Glutamatergic neuron (in vitro differentiated cells): ENCODE results near the gene TMEM164. TPM values are rescaled to one million over a fixed set of nuclear protein-coding genes. Genes with fewer than 3 reads are reported as not detected.

Source experiments
- DNase-seq: peaks from one replicate; pipeline ENCODE4 v3.0.0; 2022
- H3K27ac Mint-ChIP-seq: one replicate; pipeline ENCODE4 v1.8.0; 2020; ENCODE audit warnings: mild to moderate bottlenecking, mixed read lengths, inconsistent platforms; ENCODE audit not compliant: unreplicated experiment
- H3K27me3 Mint-ChIP-seq: one replicate; pipeline ENCODE4 v1.8.0; 2020; ENCODE audit warnings: mild to moderate bottlenecking, moderate library complexity, mixed read lengths, inconsistent platforms; ENCODE audit not compliant: unreplicated experiment
- H3K36me3 Mint-ChIP-seq: one replicate; pipeline ENCODE4 v1.8.0; 2020; ENCODE audit warnings: mild to moderate bottlenecking, mixed read lengths, inconsistent platforms; ENCODE audit not compliant: unreplicated experiment
- H3K4me1 Mint-ChIP-seq: one replicate; pipeline ENCODE4 v1.8.0; 2020; ENCODE audit warnings: mild to moderate bottlenecking, low read depth, mixed read lengths, inconsistent platforms; ENCODE audit not compliant: unreplicated experiment
- H3K4me3 Mint-ChIP-seq: one replicate; pipeline ENCODE4 v1.8.0; 2020; ENCODE audit warnings: mild to moderate bottlenecking, mixed read lengths, inconsistent platforms; ENCODE audit not compliant: unreplicated experiment
- H3K9me3 Mint-ChIP-seq: one replicate; pipeline ENCODE4 v1.8.0; 2020; ENCODE audit warnings: mild to moderate bottlenecking, moderate library complexity, mixed read lengths, inconsistent platforms; ENCODE audit not compliant: unreplicated experiment
- CTCF ChIP-seq: fragments of 200-600 bp; sonication (generic); IDR thresholded peaks from one replicate; pipeline ENCODE4 v1.5.0; 2021; ENCODE audit not compliant: partially characterized antibody, unreplicated experiment
- total RNA-seq: library from RNA; stranded (reverse); fragmentation: NEBNext Ultra II Directional; extraction: Animal tissue kit (Norgen Biotek cat#: 25700); gene quantifications from one replicate; pipeline ENCODE4 v1.2.1, GENCODE V29; 2021; ENCODE audit not compliant: unreplicated experiment

TMEM164 gene
- total RNA-seq, 1 donor from 2014 or later = 56.6 TPM

- Mint-ChIP-seq H3K27ac (no peak overlapping the region), H3K4me3 (no peak overlapping the region), H3K4me1 (peaks cover 26% of the 10 kb centered on the region), H3K27me3 (no peaks in the 10 kb centered on the region), H3K9me3 (peaks cover 5% of the 10 kb centered on the region), H3K36me3 (no peaks in the 10 kb centered on the region)
- TF ChIP-seq CTCF = no peak
- no peak for DNase-seq
These were observed 39.1 kb downstream of the TMEM164 start for GRCh38 chrX:110041980-110042379.

GRCh38 chrX:110042496-110042895 lies 39.6 kb downstream of the TMEM164 start:
- no peaks in the 10 kb centered on the region for H3K36me3 Mint-ChIP-seq
- no peak overlapping the region for H3K27ac Mint-ChIP-seq
- no peak overlapping the region for H3K4me3 Mint-ChIP-seq
- peaks cover 5% of the 10 kb centered on the region for H3K9me3 Mint-ChIP-seq
- H3K27me3 Mint-ChIP-seq = no peaks in the 10 kb centered on the region
- H3K4me1 Mint-ChIP-seq = peaks cover 25% of the 10 kb centered on the region
- DNase-seq = no peak
- TF ChIP-seq CTCF = no peak

GRCh38 chrX:110043506-110043905 lies 40.6 kb downstream of the TMEM164 start:
- no peak for DNase-seq
- Mint-ChIP-seq H3K9me3 (peaks cover 5% of the 10 kb centered on the region), H3K4me1 (peaks cover 31% of the 10 kb centered on the region), H3K27ac (no peak overlapping the region), H3K27me3 (no peaks in the 10 kb centered on the region), H3K36me3 (no peaks in the 10 kb centered on the region), H3K4me3 (no peak overlapping the region)
- no peak for TF ChIP-seq CTCF

- Mint-ChIP-seq H3K4me1 (peaks cover 30% of the 10 kb centered on the region), H3K36me3 (no peaks in the 10 kb centered on the region), H3K27me3 (peaks cover 2% of the 10 kb centered on the region), H3K9me3 (peaks cover 5% of the 10 kb centered on the region), H3K4me3 (no peak overlapping the region), H3K27ac (peak overlapping the region; percentile 97)
- TF ChIP-seq CTCF = no peak
- DNase-seq = no peak
These were observed 41.7 kb downstream of the TMEM164 start for GRCh38 chrX:110044346-110045249.

- Mint-ChIP-seq H3K36me3 (no peaks in the 10 kb centered on the region), H3K27ac (peak overlapping the region; percentile 97), H3K4me3 (peak overlapping the region; percentile 64), H3K4me1 (peaks cover 33% of the 10 kb centered on the region), H3K27me3 (peaks cover 2% of the 10 kb centered on the region), H3K9me3 (peaks cover 5% of the 10 kb centered on the region)
- no peak for TF ChIP-seq CTCF
- DNase-seq = peak; percentile 24
These were observed 42.5 kb downstream of the TMEM164 start for GRCh38 chrX:110045421-110045820.
